T-helper 22 cell (primary cell): ENCODE data around the gene LRTM2.

ENCODE experiments used
- DNase-seq: peaks from one replicate; pipeline ENCODE4 v3.0.0-alpha.2; 2020; ENCODE audit warnings: low read depth

LRTM2 gene

DNA sequence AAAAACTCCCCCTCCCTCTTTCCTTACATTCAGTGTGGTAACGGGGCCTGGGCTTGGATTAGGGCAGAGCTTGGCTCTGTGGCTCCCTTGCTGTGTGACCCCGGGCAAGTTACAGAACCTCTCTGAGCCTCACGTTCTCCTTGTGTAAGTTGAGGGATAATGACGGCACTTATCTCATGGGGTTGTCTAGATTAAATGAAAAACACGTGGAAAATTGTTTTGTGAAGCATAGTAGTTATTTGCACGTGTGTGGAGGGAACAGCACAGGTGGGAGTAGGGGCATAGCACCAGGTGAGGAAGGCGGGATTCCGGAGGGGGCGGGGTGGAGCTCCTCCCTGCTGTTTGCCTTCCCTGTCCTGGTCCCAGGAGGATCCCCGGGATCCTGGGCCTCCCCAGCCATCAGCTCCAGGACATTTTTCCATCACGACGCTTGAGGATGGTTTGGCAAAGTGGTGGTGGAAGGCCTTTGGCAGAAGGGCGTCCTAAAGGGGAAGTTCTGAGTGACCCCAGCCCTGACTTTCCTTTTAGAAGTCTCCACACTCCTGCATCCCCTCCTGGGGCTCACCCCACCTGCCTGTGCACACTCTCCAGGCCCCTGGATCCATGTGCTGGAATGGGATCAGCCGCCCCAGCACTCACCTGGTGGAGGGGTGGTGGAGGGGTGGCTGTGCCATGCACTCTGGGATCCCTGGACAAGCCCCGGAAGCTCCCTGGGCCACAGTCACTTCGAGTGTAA, 22.7 kb downstream of the LRTM2 start:
- DNase-seq, result no peak

DNA sequence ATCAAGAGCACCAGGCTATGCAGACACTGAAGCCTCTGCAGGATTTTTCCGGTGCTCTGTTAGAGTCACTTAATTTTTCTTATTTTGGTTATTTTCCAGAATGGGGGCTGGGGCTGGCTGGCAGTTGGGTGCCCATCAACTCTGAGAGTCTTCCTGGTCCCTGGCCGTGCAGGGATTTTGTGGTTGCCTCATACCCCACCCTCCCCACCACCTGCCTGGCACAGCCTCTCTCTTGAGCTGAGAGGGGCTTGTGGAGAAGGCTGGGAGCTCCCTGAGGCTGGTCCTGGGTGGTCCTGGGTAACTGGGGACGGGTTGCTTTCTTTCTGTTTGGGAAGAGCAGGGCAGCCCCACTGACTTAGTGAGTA, 23.3 kb downstream of the LRTM2 start:
- DNase-seq, result no peak

DNA sequence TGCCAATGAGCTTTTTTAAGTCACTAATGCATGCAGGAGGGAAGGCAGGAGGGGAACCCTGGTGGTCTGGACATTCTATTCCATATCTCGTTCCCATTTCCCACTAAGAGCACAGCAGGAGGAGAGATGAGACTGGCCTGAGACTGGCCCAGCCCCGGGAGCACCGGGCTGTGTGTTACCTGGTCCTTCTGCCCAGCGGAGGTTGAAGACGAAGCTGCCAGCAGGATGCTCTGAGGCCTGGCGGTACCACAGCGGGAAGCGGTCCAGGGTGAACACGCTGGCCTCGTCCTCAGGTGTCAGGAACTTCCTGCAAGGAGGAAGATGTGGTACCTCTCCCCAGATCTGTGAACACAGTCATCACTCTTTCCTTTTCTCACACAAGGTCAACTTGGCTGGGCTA, 23.9 kb downstream of the LRTM2 start:
- no peak for DNase-seq

DNA sequence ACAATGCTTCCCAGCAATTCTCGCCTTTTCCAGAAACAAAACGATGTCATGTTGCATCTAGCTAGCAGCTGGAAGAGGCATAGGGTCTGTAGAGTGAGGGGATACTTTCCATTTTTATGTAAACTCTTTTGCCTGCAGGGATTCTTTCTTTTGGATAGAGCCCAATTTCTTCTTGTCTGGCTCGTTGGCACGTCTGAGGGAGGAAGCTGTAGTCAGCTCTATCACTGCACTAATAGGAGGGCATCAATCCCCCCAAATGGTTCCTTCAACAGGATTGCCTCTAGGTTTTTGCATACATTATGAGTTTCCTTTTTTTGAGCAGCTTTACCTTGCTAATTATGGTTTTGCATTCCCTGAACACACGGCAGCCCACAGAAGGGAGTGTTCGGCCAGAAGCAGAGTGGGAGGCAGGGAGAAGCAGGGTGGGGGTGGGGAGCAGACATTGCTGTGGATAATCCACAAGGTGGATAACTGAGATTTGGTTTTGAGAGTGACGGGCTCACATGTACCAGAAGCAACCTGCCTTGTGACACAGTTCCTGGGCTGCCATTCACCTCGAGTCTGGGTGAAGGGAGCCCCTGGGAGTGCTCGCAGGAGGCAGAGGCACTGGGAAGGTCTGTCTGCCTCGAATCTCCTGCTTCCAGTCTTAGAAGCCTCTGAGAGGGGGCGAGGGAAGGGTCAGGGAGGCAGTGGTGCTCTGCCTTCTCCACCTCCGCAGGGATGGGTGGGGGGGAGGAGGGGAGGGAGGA, 24.5 kb downstream of the LRTM2 start:
- DNase-seq, result no peak

DNA sequence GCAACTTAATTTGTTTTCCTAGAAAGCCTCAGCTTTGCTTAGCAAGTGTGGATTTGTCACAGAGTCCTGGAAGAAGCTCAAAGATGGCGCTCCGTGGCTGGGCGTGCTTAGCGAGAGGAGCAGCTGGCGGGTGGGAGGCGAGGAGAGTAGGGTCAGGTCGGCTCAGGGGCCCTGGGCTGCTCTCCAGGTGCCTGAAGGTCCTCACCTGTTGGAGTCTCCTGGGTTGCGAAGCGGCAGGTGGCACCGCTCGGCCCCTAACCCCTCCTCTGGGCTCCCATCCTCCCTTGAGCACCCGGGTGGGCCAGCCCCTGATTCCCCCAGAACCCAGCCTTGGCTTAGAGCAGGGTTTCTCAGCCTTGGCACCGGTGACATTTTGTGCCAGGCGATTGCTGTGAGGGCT, 25.1 kb downstream of the LRTM2 start:
- DNase-seq, result no peak

DNA sequence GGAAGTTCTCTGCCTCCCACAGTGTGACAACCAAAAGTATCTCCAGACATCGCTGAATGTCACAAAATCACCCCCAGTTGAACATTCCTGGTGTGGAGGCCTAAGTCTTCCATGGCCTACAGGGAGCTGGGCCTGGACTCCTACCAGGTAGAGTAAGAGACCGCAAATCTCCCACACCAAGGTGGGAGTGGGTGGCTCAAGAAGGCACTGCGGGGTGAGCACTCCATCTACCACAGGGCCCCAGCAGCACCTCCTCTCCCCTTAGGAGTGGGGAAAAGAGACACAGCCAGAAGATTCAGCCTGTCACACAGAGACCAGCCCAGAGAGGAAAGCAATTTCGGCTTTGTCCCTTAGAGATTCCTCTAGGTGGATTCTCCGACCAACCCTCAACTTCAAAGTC, 25.5 kb downstream of the LRTM2 start:
- DNase-seq, result no peak

DNA sequence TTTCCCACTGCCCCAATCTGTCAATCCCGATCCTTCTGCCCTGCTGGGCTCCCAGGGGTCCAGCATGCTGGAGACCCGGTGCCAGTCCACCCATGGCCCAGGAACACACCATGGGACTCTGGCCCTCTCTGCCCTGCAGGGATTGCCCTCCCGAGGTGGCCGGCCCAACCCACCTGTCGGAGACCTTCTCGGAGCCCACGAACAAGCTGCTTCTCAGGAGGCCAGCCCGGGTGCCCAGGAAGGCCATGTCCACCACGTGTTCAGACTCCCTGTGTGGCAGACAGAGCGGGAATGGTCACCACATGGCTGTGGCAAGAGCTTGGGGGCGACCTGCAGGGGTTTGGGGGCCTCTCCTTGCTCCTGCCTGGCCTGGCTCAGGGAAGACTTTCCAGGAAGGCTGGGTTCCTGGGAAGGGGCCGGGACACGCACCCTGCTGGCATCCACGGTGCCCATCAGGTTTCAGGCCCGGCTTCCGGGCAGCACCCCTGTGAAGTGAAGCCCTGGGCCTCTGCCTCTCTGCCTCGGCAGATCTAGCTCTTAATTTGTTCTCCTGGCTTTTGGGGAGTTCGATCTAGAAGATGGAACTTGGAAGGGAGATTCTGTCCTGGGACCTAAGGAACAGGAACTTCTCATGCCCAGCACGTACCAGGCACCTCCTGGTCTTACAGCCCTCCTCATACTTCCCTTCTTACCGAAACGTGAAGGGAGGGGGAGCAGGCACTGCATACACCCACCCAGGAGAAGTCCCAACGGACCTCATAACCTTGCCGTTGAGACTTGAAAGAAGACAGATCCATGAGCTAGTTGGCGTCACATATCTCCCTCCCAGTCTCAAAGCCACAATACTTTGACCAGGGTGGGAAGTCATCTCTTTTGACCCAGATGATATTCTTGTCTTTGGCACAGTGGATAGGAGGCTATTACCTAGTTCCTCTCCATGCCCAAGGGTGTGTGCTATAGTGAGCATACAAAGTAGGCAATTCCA, 26.3 kb downstream of the LRTM2 start:
- DNase-seq, result no peak

DNA sequence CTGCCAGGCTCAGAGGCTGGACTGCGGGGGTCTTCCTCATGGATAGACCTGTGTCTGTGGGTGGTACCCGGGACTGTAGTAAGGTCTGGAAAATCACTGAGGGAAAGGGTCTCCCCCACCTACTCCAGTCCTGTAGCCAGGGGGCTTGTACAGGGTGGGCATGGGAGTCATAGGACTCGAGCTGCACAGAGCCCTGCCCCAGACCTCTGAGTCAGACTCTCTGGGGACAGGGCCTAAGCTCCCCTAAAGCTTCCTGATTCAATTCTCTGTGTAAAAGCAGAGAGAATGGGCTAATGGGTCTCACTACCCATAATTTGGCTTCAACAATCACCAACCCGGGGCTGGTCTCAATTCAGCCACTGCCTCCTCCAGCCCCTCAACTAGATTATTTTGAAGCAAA, 27.0 kb downstream of the LRTM2 start:
- no peak for DNase-seq

DNA sequence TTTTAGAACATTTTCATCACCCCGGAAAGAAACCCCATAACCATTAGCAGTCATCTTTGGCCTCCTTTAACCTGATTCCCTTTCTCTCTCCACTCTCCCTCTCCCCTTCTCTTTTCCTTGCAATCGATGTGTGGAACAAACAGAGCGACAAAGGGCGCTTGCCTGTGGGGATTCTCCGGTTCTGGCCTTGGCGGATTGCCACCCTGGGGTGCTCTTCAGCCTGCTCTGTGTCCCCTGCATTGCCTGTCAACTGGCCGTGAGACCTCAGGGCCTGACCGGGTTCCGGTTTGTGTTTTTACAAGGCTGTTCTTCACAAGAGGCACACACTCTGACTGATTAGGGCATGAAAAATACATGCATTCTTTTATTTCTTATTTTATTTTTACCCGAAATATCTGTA, 27.8 kb downstream of the LRTM2 start:
- DNase-seq, result no peak

DNA sequence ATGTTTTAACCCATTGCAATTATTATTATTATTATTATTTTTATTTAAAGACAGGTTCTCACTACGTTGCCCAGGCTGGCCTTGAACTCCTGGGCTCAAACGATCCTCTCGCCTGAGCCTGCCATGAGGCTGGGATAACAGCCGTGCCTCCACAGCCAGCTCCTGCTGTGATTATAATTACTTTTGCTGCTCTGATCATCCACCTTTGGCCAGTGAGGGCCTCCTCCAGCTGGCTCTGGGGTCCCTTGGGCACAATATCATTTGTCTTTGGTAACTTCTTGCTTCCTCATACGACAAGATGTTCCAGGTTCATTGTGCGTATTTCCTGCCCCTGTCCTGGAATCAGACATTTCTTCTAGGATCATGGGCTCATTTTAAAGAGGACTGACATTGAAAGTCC, 28.4 kb downstream of the LRTM2 start:
- no peak for DNase-seq

DNA sequence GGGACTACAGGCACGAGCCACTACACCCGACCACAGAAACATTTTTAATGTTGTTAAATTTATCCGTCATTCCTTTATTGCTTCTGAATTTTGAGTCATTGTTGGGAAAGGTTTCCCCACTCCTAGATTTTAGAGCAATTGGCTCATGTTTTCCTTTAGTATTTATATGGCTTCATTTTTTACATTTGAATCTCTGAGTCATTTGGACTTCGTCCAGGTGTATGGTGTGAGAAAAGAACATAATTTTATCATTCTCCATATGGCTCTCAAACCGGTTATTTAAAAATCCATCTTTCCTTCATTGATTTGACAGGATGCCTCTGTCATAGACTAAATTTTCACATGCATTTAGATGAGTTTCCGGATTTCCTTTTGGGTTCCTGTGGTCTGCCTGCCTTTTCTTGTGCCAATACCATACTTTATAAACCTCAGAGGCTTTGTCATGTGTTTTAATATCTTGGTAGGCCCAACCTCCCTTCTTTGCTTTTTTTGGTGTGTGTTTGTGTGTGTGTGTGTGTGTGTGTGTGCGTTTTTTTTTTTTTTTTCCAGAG, 30.9 kb downstream of the LRTM2 start:
- no peak for DNase-seq

DNA sequence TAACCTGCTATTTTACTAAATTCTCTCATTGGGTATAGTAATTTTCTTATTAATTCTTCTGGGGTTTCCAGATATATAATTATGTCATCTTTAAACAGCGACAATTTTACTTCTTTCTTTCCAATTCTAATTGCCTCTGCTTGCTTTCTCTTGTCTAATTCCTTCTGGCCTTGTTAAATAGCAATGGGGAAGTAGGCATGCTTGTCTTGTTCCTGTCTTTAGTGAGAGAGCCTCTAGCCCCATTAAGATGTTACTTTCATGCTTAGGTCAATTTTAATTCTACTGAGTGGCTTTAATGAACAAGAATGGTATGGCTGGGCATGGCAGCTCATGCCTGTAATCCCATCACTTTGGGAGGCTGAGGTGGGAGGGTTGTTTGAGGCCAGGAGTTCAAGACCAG, 31.7 kb downstream of the LRTM2 start:
- DNase-seq, result no peak

DNA sequence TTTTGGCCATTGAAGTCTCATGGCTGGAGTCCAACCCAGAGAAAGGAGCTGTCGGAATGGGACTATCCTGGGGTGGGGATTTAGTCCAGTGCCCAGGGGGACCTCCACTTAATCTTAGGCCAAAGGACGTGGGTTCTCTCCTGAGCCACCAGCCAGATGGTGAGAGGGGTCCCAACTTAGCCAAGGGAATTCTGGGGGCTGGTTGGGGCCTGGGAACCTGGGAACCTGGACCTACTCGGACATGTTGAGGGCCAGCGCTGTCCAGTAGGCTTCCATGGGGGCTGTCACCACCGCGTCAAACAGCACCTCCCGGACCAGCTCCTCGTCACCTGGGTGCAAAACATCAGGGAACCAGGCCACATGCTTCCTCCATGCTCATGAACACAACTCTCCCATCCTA, 33.4 kb downstream of the LRTM2 start:
- no peak for DNase-seq

DNA sequence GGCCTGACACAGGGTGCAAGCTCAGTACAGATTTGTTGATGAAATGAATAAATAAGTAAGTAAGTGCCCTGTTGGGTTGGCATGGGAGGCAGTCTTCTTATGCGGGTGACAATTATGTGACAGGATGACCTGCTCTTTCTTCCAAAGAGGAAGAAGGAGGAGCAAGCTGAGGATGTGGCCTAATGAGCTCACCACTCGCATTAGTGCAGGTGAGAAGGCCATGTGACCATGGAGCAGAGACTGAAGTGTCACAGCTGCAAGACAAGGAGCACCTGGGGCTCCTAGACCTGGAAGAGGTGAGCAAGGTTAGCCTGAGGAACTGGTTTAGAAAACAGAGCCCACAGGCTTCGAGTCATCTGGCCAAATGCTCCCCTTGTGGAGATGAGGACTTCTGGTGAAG, 34.9 kb downstream of the LRTM2 start:
- DNase-seq, result no peak

DNA sequence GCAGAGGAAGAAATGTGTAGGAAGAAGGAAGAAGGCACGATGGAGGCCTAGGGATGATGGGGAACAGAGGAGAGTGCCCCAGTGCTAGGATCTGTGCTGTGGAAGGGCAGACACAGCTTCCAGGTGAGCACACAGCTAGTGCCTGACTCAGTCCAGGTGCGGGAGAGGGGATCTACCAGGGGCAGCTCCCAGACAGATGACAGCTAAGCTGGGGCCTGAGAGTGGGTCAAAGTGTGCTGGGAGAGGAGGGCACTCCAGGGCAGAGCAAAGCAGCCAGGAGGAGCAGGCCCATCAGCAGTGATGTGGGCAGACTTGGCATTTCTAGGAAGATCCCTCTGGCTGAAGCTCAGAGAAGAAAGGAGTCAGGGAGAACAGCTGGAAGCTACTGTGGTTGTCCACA, 36.7 kb downstream of the LRTM2 start:
- no peak for DNase-seq

DNA sequence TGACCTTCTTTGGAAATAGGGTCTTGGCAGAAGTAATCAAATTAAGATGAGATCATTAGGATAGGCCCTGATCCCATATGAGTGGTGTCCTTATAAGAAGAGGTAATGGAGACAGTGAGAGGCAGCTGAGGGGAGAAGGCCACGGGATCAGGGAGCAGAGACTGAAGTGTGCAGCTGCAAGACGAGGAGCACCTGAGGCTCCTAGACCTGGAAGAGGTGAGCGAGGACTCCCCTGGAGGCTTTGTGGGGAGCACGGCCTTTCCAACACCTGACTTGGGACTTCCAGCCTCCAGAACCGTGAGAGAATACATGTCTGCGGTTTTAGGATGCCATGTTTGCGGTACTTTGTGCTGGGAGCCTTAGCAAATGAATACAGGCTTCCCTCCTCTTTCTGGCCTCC, 37.5 kb downstream of the LRTM2 start:
- no peak for DNase-seq

DNA sequence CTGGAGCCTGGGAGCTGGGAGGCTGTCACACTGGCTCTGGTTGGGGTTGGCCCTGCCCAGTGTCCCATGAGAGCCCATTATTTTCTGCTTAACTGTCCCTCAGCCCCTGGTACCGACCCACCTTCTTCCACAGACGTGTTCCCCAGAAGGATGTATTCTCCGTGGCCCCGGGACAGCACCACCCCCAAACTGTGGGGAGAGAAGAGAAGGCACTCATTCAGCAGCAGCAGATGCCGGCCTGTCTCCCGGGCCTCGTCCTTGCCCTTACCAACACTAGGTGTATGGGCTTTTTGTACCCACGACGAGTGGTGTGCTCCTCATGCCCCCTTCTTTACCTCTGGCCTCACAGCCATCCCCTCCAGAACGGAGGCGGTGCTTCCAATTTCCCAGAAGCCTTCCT, 38.1 kb downstream of the LRTM2 start:
- DNase-seq, result no peak

DNA sequence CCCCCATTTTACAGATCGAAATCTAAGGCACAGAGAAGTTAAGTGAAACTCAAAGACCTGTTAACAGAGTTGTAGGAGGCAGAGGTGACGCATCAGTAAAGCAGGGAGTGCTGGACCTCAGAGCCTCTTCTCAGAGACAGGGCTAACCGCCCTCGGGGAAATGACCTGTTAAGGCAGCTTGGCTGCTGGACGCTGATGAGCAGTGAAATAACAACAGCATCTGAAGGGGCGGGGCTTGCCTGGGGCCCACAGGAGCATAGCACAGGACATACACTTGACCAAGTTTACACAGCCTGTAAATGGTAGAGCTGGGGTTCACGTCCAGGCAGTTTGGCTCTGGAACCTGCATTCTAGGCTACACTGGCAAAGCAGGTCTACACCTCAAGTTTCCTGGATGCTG, 39.3 kb downstream of the LRTM2 start:
- no peak for DNase-seq

DNA sequence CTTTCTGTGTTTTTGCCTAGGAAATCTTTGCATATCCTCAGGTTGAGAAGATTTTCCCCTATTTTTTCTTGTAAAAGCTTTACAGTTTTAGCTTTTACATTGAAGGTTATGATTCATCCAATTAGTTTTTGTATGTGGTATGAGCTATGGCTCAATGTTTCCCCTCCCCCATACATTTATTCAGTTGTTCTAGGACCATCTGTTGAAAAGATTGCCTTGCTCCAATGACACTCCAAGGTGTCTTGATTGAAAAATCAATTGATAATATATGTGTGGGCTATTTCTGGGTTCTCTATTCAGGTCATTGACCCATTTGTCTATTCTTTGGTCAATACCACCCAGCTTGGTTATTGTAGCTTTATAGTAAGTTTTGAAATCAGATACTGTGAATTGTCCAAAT, 42.6 kb downstream of the LRTM2 start:
- no peak for DNase-seq

DNA sequence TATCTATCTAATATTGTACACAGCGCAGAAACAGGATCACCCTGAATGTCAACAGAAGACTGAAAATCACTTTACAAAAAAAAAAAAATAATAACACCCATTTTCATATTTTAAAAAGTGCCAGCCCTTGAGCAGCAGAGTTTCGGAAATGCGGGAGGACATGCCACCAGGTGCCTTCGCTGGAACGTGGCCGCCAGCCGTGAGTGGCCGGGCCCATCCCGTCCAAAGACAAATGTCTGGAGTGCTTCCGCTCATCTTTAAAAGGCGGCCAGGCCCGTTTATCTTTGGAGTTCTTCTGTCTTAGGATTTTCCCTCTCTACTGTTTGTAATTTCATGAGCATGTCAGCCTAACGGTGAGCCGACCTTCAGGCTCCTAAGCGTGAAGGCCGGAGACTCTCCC, 43.5 kb downstream of the LRTM2 start:
- no peak for DNase-seq

DNA sequence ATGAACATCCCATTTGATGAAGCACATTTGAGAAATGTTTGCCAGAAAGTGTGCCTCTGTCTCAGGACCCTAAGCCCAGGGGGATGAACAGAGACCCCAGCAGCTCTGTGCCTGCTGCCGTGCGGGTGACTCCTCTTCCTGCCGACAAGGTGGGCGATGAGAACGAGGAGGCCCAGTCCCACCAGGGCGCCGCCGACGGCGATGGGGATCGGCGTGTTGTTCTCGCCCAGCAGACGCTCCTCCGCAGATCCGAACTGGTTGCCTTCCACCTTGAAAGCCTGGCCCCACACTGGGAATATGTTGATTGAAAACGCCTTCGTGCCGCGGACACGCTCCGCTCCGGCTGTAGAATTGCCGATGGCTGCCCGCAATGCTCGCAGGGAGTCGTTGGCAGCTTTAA, 44.1 kb downstream of the LRTM2 start:
- no peak for DNase-seq

DNA sequence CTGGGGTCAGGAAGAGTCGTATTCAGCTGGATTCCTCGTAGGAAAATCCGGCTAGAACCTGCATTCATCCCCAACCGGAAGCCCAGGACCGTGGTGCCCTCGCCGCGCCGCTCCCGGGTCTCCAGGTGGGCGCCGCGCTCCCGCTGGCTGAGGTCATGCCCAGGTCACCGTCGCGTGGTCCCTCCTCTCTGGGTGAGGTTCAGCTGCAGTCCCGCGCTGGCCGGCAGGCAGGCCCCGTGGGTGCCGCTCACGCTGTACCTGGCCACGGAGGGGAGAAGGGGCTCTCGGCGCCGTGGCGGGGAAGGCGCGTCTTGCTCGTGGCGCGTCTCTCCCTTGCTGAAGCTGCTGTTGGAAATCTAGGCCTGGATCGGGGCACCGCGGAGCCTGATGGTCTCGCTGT, 44.5 kb downstream of the LRTM2 start:
- no peak for DNase-seq
